GM23338 (cell line): ENCODE results near the gene TEKT3. TPM values are rescaled to one million over a fixed set of nuclear protein-coding genes. Genes with fewer than 3 reads are reported as not detected.

ENCODE experiments used
- ATAC-seq: fragments of 200-7000 bp; cut with Tn5 transposase; 3 replicates; pipeline ENCODE4 v1.9.1; 2020
- DNase-seq: peaks from one replicate; pipeline ENCODE4 v3.0.0-alpha.2; 2015; ENCODE audit warnings: low spot score
- H2AFZ ChIP-seq: fragments of 200-600 bp; sonication (generic); 2 replicates; pipeline ENCODE4 v1.8.0; 2016; ENCODE audit warnings: antibody characterized with exemption, mild to moderate bottlenecking, moderate library complexity
- H3F3A ChIP-seq: fragments of 200-600 bp; sonication (generic); replicated peaks from 2 replicates; pipeline ENCODE4 v1.8.0; 2017; ENCODE audit warnings: antibody characterized with exemption, mixed run types, low read depth
- H3K27ac ChIP-seq: fragments of 200-600 bp; sonication (generic); 2 replicates; pipeline ENCODE4 v1.6.1; 2016; ENCODE audit warnings: low read depth
- H3K27me3 ChIP-seq: fragments of 200-600 bp; sonication (generic); 2 replicates; pipeline ENCODE4 v1.8.0; 2016; ENCODE audit warnings: mild to moderate bottlenecking, mixed run types, moderate library complexity; ENCODE audit not compliant: insufficient read depth
- H3K36me3 ChIP-seq: fragments of 200-600 bp; sonication (generic); 2 replicates; pipeline ENCODE4 v1.8.0; 2016; ENCODE audit warnings: mild to moderate bottlenecking; ENCODE audit not compliant: insufficient read depth
- H3K4me1 ChIP-seq: fragments of 200-600 bp; sonication (generic); 2 replicates; pipeline ENCODE4 v1.8.0; 2016; ENCODE audit warnings: mild to moderate bottlenecking, moderate library complexity; ENCODE audit not compliant: insufficient read depth
- H3K4me2 ChIP-seq: fragments of 200-600 bp; sonication (generic); 2 replicates; pipeline ENCODE4 v1.7.1; 2017; ENCODE audit warnings: mixed run types
- H3K4me3 ChIP-seq: fragments of 200-600 bp; sonication (generic); 2 replicates; pipeline ENCODE4 v1.6.1; 2016; ENCODE audit warnings: mixed run types
- H3K79me2 ChIP-seq: fragments of 200-600 bp; sonication (generic); replicated peaks from 2 replicates; pipeline ENCODE4 v1.8.0; 2017; ENCODE audit warnings: mild to moderate bottlenecking; ENCODE audit not compliant: insufficient read depth
- H3K9me2 ChIP-seq: fragments of 200-600 bp; sonication (generic); 2 replicates; pipeline ENCODE4 v1.8.0; 2017; ENCODE audit not compliant: insufficient read depth
- H4K20me1 ChIP-seq: fragments of 200-600 bp; sonication (generic); replicated peaks from 2 replicates; pipeline ENCODE4 v1.8.0; 2017; ENCODE audit warnings: mild to moderate bottlenecking; ENCODE audit not compliant: insufficient read depth
- H3K27ac Mint-ChIP-seq: 2 replicates; pipeline ENCODE4 v1.8.0; 2020; ENCODE audit warnings: inconsistent platforms, mild to moderate bottlenecking, moderate library complexity, mixed read lengths
- H3K27me3 Mint-ChIP-seq: 3 replicates; pipeline ENCODE4 v1.8.0; 2022; ENCODE audit warnings: low read depth, mild to moderate bottlenecking, moderate library complexity, mixed read lengths, inconsistent platforms; ENCODE audit not compliant: insufficient read depth, poor library complexity
- H3K36me3 Mint-ChIP-seq: 3 replicates; pipeline ENCODE4 v1.8.0; 2021; ENCODE audit warnings: low read depth, mild to moderate bottlenecking, inconsistent platforms, moderate library complexity, mixed read lengths
- H3K4me1 Mint-ChIP-seq: 3 replicates; pipeline ENCODE4 v1.8.0; 2020; ENCODE audit warnings: mild to moderate bottlenecking, inconsistent platforms, mixed read lengths
- H3K4me3 Mint-ChIP-seq: 3 replicates; pipeline ENCODE4 v1.8.0; 2021; ENCODE audit warnings: moderate library complexity, mild to moderate bottlenecking, inconsistent platforms, mixed read lengths
- H3K9me3 Mint-ChIP-seq: 3 replicates; pipeline ENCODE4 v1.8.0; 2020; ENCODE audit warnings: moderate library complexity, mild to moderate bottlenecking, inconsistent platforms, mixed read lengths
- CREB1 ChIP-seq: fragments of 250-450 bp; sonication (Bioruptor Pico); IDR thresholded peaks from 2 replicates; pipeline ENCODE4 v1.5.0; 2020; ENCODE audit warnings: low read depth, mild to moderate bottlenecking, moderate library complexity
- EZH2phosphoT487 ChIP-seq: fragments of 200-600 bp; sonication (generic); IDR thresholded peaks from one replicate; pipeline ENCODE4 v1.8.1; 2018; ENCODE audit warnings: antibody characterized with exemption; ENCODE audit not compliant: unreplicated experiment
- JUNB ChIP-seq: IDR thresholded peaks from one replicate; pipeline ENCODE4 v1.6.1; 2016; ENCODE audit warnings: antibody characterized with exemption; ENCODE audit not compliant: unreplicated experiment
- STAT1 ChIP-seq: IDR thresholded peaks from one replicate; pipeline ENCODE4 v1.6.1; 2016; ENCODE audit warnings: antibody characterized with exemption; ENCODE audit not compliant: unreplicated experiment
- ZNF114 ChIP-seq: fragments of 250-450 bp; sonication (Bioruptor Pico); IDR thresholded peaks from 2 replicates; pipeline ENCODE4 v1.5.0; 2020; ENCODE audit warnings: mild to moderate bottlenecking, moderate library complexity
- ZNF331 ChIP-seq: fragments of 250-450 bp; sonication (Bioruptor Pico); IDR thresholded peaks from 2 replicates; pipeline ENCODE4 v1.5.0; 2020; ENCODE audit warnings: low read depth, mild to moderate bottlenecking, moderate library complexity
- polyA plus RNA-seq: library from polyadenylated mRNA; unstranded; fragments of >200 nt; fragmentation: Nextera tagmentation; extraction: Ambion mirVana; gene quantifications from 2 replicates; pipeline ENCODE4 v1.2.1, GENCODE V29; 2016
- total RNA-seq: library from RNA; depleted of rRNA; stranded (reverse); fragments of >200 nt; shearing (Covaris generic); gene quantifications from 2 replicates; pipeline ENCODE4 v1.2.3, GENCODE V29; 2014
- TF ChIP-seq, protein P1 (sequence below): fragments of 250-450 bp; sonication (Bioruptor Pico); IDR thresholded peaks from 2 replicates; pipeline ENCODE4 v1.5.0; 2020; ENCODE audit warnings: mild to moderate bottlenecking, moderate library complexity

TEKT3 gene
- total and polyA plus RNA-seq, 2 experiments from 2014 or later: 1.6 to 2.0 TPM

DNA sequence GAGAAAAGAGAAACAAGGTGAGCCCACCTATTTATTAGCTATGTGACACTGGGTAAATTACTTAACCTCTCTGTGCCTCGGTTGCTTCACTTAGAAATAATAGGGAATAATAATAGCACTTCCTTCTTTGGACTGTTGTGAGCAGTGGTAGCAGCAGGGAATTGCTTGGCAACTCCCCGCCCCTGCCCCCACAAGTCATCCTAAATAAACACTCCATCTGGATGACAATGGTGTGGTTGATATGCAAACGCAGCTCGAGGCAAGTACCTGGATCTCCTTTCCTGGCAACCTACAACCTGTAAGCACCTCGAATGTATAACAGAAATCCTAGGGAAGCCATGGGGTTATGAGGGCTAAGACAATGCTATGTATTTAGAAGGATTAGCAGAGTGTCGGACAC lies 9.1 kb downstream of the TEKT3 start:
- DNase-seq (peak; percentile 94), ATAC-seq (peak; percentile 100)
- H3K9me3 Mint-ChIP-seq: peaks cover 21% of the 10 kb centered on the region
- Histone ChIP-seq H4K20me1 (no peaks in the 10 kb centered on the region), H3K27ac (no peak overlapping the region), H3K79me2 (no peaks in the 10 kb centered on the region), H3K36me3 (no peaks in the 10 kb centered on the region), H3K4me2 (peak overlapping the region; percentile 59), H3K9me2 (no peaks in the 10 kb centered on the region), H3K4me1 (peaks cover 17% of the 10 kb centered on the region), H3K27me3 (no peaks in the 10 kb centered on the region), H3K4me3 (peak overlapping the region; percentile 30; the same call in 1 of the 2 replicates), H2AFZ (no peak overlapping the region), H3F3A (no peaks in the 10 kb centered on the region)
- TF ChIP-seq, protein P1, sequence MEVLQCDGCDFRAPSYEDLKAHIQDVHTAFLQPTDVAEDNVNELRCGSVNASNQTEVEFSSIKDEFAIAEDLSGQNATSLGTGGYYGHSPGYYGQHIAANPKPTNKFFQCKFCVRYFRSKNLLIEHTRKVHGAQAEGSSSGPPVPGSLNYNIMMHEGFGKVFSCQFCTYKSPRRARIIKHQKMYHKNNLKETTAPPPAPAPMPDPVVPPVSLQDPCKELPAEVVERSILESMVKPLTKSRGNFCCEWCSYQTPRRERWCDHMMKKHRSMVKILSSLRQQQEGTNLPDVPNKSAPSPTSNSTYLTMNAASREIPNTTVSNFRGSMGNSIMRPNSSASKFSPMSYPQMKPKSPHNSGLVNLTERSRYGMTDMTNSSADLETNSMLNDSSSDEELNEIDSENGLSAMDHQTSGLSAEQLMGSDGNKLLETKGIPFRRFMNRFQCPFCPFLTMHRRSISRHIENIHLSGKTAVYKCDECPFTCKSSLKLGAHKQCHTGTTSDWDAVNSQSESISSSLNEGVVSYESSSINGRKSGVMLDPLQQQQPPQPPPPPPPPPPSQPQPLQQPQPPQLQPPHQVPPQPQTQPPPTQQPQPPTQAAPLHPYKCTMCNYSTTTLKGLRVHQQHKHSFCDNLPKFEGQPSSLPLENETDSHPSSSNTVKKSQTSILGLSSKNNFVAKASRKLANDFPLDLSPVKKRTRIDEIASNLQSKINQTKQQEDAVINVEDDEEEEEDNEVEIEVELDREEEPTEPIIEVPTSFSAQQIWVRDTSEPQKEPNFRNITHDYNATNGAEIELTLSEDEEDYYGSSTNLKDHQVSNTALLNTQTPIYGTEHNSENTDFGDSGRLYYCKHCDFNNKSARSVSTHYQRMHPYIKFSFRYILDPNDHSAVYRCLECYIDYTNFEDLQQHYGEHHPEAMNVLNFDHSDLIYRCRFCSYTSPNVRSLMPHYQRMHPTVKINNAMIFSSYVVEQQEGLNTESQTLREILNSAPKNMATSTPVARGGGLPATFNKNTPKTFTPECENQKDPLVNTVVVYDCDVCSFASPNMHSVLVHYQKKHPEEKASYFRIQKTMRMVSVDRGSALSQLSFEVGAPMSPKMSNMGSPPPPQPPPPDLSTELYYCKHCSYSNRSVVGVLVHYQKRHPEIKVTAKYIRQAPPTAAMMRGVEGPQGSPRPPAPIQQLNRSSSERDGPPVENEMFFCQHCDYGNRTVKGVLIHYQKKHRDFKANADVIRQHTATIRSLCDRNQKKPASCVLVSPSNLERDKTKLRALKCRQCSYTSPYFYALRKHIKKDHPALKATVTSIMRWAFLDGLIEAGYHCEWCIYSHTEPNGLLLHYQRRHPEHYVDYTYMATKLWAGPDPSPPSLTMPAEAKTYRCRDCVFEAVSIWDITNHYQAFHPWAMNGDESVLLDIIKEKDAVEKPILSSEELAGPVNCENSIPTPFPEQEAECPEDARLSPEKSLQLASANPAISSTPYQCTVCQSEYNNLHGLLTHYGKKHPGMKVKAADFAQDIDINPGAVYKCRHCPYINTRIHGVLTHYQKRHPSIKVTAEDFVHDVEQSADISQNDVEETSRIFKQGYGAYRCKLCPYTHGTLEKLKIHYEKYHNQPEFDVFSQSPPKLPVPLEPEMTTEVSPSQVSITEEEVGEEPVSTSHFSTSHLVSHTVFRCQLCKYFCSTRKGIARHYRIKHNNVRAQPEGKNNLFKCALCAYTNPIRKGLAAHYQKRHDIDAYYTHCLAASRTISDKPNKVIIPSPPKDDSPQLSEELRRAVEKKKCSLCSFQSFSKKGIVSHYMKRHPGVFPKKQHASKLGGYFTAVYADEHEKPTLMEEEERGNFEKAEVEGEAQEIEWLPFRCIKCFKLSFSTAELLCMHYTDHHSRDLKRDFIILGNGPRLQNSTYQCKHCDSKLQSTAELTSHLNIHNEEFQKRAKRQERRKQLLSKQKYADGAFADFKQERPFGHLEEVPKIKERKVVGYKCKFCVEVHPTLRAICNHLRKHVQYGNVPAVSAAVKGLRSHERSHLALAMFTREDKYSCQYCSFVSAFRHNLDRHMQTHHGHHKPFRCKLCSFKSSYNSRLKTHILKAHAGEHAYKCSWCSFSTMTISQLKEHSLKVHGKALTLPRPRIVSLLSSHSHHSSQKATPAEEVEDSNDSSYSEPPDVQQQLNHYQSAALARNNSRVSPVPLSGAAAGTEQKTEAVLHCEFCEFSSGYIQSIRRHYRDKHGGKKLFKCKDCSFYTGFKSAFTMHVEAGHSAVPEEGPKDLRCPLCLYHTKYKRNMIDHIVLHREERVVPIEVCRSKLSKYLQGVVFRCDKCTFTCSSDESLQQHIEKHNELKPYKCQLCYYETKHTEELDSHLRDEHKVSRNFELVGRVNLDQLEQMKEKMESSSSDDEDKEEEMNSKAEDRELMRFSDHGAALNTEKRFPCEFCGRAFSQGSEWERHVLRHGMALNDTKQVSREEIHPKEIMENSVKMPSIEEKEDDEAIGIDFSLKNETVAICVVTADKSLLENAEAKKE (CRISPR knock-in tag): peak; percentile 69; the same call in 1 of the 2 replicates
- TF ChIP-seq ZNF114 (CRISPR knock-in tag) (no peak), CREB1 (peak; percentile 62; the same call in 1 of the 2 replicates), JUNB (no peak)
- H3K4me3 Mint-ChIP-seq: peak overlapping the region; percentile 55
- peaks cover 27% of the 10 kb centered on the region for H3K4me1 Mint-ChIP-seq
- H3K36me3 Mint-ChIP-seq: peaks cover 12% of the 10 kb centered on the region; the same call in 2 of the 3 replicates
- H3K27ac Mint-ChIP-seq: no peak overlapping the region
- peaks cover 5% of the 10 kb centered on the region for H3K27me3 Mint-ChIP-seq

DNA sequence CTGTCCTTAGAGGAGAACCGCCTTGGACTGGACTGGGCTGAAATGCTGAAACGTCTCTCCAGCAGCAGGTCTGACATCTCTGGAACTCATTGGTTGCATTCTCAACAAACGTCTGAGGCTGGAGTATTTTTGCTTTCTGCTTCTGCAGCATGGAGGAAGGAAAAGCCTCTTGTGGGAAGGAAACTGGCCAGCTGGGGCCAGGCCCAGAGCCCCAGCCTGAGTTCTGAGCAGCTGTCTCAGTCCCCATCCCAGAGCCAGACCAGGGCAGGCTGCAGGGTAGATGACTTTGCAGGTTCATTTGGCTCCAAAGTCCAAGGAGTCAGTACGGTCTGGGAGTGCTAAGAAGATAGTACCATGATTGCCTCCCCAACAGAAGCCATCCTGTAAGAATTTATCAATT lies 18.3 kb downstream of the TEKT3 start:
- ATAC-seq: no peak
- H3F3A ChIP-seq: no peaks in the 10 kb centered on the region
- no peaks in the 10 kb centered on the region for H3K9me2 ChIP-seq
- no peaks in the 10 kb centered on the region for H3K4me1 ChIP-seq
- no peaks in the 10 kb centered on the region for H4K20me1 ChIP-seq
- H3K27me3 Mint-ChIP-seq: peaks cover 2% of the 10 kb centered on the region
- no peak overlapping the region for H3K4me3 ChIP-seq
- H3K9me3 Mint-ChIP-seq: no peaks in the 10 kb centered on the region
- H3K27ac Mint-ChIP-seq: no peak overlapping the region
- H3K36me3 Mint-ChIP-seq: no peaks in the 10 kb centered on the region
- H3K36me3 ChIP-seq: no peaks in the 10 kb centered on the region
- no peak overlapping the region for H2AFZ ChIP-seq
- no peaks in the 10 kb centered on the region for H3K27me3 ChIP-seq
- H3K79me2 ChIP-seq: no peaks in the 10 kb centered on the region
- H3K27ac ChIP-seq: no peak overlapping the region
- DNase-seq: no peak
- peaks cover 3% of the 10 kb centered on the region; the same call in 1 of the 3 replicates for H3K4me1 Mint-ChIP-seq
- H3K4me3 Mint-ChIP-seq: no peak overlapping the region
- H3K4me2 ChIP-seq: no peak overlapping the region
- TF ChIP-seq STAT1: no peak
- no peak for TF ChIP-seq JUNB
- TF ChIP-seq, protein P1 (CRISPR knock-in tag): no peak
- no peak for TF ChIP-seq EZH2phosphoT487
- no peak for TF ChIP-seq ZNF331
